Mucosa of descending colon (tissue), 3 donors: ENCODE measurements around the gene RB1. TPM values are rescaled to one million over a fixed set of nuclear protein-coding genes. Genes with fewer than 3 reads are reported as not detected.

Experiments used
- ATAC-seq: fragments of 200-7000 bp; cut with Tn5 transposase; one replicate; pipeline ENCODE4 v1.9.1; 2020; ENCODE audit warnings: mild to moderate bottlenecking, moderate library complexity
- DNase-seq, 3 donors: peaks; one replicate each; pipeline ENCODE4 v3.0.0-alpha.2; 2020
- H3K36me3 ChIP-seq: fragments of 200-600 bp; one replicate; pipeline ENCODE4 v1.8.0; 2021; ENCODE audit warnings: low read depth, mild to moderate bottlenecking
- H3K4me1 ChIP-seq: fragments of 200-600 bp; one replicate; pipeline ENCODE4 v1.8.0; 2021; ENCODE audit warnings: low read depth, mild to moderate bottlenecking
- H3K4me3 ChIP-seq: fragments of 200-600 bp; one replicate; pipeline ENCODE4 v1.8.0; 2021; ENCODE audit warnings: mild to moderate bottlenecking
- H3K9me3 ChIP-seq: fragments of 200-600 bp; one replicate; pipeline ENCODE4 v1.8.0; 2021; ENCODE audit warnings: mild to moderate bottlenecking
- CTCF ChIP-seq: fragments of 200-600 bp; IDR thresholded peaks from one replicate; pipeline ENCODE4 v1.8.0; 2022; ENCODE audit warnings: antibody characterized with exemption, mild to moderate bottlenecking
- intact Hi-C, 2 donors: fragments of 100-400 bp; cut with DNase I in 1 of 2; cut with micrococcal nuclease in 1 of 2; formaldehyde crosslinking; loops; one replicate each; pipeline versions ENCODE4 v1.11.0 to v1.11.1; 2022; cut with DNase I, micrococcal nuclease
- total RNA-seq, 3 donors: library from RNA; stranded (reverse); fragmentation: NEBNext Ultra II Directional in 2 of 3; extraction: Animal tissue kit (Norgen Biotek cat#: 25700) in 2 of 3; gene quantifications; one replicate each; pipeline versions ENCODE4 v1.2.1 to v1.2.4, GENCODE V29; 2021 to 2023
- donor health status: DM: no; HTN: no; CAD: no; lungs with moderate emphysema.
- donor health status: DM: no; HTN: no; CAD: no.
- donor health status: DM: no; HTN: yes; CAD: no.

The RB1 gene
- total RNA-seq, 3 donors from 2014 or later, result 23.4 to 30.0 (median 29.3) TPM

- intact Hi-C loops, result no loop called here
- ATAC-seq (no peak), DNase-seq (no peak)
- Histone ChIP-seq H3K4me1 (no peaks in the 10 kb centered on the region), H3K9me3 (no peaks in the 10 kb centered on the region), H3K4me3 (no peak overlapping the region), H3K36me3 (no peaks in the 10 kb centered on the region)
- TF ChIP-seq CTCF, result no peak
Measured at GRCh38 chr13:48315969-48316650, 12.6 kb downstream of the RB1 start.

- ATAC-seq (no peak), DNase-seq (no peak)
- Histone ChIP-seq H3K4me1 (peaks cover 2% of the 10 kb centered on the region), H3K9me3 (no peaks in the 10 kb centered on the region), H3K36me3 (no peaks in the 10 kb centered on the region), H3K4me3 (no peak overlapping the region)
- no peak for TF ChIP-seq CTCF
- intact Hi-C loops, result no loop called here
Measured at GRCh38 chr13:48316826-48317510, 13.4 kb downstream of the RB1 start.

GRCh38 chr13:48317511-48318376 lies 14.2 kb downstream of the RB1 start:
- ATAC-seq, result no peak
- Histone ChIP-seq H3K4me1 (peaks cover 2% of the 10 kb centered on the region), H3K9me3 (no peaks in the 10 kb centered on the region), H3K36me3 (no peaks in the 10 kb centered on the region), H3K4me3 (no peak overlapping the region)
- no peak for TF ChIP-seq CTCF
- intact Hi-C loops, result no loop called here
- peak in 1 of 3 donors; percentile 24 for DNase-seq

- ATAC-seq, result no peak
- TF ChIP-seq CTCF, result no peak
Measured at GRCh38 chr13:48318377-48318811, 14.8 kb downstream of the RB1 start.

GRCh38 chr13:48318821-48319511 lies 15.4 kb downstream of the RB1 start:
- H3K4me1 ChIP-seq, result peaks cover 2% of the 10 kb centered on the region
- ATAC-seq, result peak; percentile 48
- H3K4me3 ChIP-seq, result no peak overlapping the region
- no peaks in the 10 kb centered on the region for H3K9me3 ChIP-seq
- no peaks in the 10 kb centered on the region for H3K36me3 ChIP-seq
- no peak for TF ChIP-seq CTCF
- intact Hi-C loops, result no loop called here
- DNase-seq, result peak; percentile 39 to 61 (median 41)

More at GRCh38 chr13:48318377-48318811, 14.8 kb downstream of the RB1 start:
- intact Hi-C loops, result no loop called here
- Histone ChIP-seq H3K9me3 (no peaks in the 10 kb centered on the region), H3K4me1 (peaks cover 2% of the 10 kb centered on the region), H3K36me3 (no peaks in the 10 kb centered on the region), H3K4me3 (no peak overlapping the region)
- DNase-seq, result no peak
